Activated naive CD4-positive, alpha-beta T cell treated with anti-CD3 and anti-CD28 coated beads, Interleukin-2, amount 50 U/mL, for 16 hours (primary cell): Measurements from ENCODE around the gene SGCD.
"Not testable (repeated sequence)": the region's sequence is repeated elsewhere in the genome, so short reads cannot be mapped to it uniquely, and the experiment has no call there.

ENCODE experiments used
- DNase-seq: peaks from one replicate; pipeline ENCODE4 v3.0.0-alpha.2; 2020

The SGCD gene

DNA sequence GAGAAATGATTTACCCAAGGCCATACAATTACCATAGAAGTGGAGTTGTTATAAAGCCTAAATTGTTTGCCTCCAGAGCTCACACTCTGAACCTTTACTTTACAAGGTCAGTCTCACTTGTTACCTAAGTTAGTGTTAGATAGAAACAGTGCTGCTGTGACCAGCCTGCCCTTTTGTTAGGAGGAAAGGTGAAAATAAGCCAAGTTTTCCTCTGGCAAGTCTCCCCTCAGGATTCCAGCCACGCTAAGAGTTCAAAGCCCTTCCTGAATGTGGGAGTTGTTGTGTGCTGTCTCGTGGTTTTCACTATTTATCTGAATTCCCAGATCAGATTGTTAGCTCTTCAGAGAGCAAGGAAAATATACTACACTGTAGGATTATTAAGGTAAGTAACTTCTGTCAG, 260.0 kb downstream of the SGCD start:
- DNase-seq, result no peak

DNA sequence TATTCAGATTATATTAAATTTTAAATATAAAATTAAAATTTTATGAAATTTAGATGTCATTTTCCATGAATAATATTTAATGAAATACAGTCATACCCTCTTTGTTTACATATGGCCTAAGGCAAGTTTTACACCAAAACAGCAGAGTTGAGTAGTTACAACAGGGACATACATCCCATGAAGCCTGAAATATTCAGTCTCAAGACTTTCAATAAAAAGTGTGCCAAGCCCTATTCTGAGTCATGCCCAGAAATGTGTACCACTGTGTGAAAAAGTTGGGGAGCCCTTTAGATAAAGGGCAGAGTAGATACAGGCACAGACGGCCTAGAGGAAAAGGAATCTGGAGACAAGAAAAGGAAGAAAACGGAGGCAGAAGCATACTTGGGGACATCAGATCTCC, 261.3 kb downstream of the SGCD start:
- DNase-seq, result no peak

DNA sequence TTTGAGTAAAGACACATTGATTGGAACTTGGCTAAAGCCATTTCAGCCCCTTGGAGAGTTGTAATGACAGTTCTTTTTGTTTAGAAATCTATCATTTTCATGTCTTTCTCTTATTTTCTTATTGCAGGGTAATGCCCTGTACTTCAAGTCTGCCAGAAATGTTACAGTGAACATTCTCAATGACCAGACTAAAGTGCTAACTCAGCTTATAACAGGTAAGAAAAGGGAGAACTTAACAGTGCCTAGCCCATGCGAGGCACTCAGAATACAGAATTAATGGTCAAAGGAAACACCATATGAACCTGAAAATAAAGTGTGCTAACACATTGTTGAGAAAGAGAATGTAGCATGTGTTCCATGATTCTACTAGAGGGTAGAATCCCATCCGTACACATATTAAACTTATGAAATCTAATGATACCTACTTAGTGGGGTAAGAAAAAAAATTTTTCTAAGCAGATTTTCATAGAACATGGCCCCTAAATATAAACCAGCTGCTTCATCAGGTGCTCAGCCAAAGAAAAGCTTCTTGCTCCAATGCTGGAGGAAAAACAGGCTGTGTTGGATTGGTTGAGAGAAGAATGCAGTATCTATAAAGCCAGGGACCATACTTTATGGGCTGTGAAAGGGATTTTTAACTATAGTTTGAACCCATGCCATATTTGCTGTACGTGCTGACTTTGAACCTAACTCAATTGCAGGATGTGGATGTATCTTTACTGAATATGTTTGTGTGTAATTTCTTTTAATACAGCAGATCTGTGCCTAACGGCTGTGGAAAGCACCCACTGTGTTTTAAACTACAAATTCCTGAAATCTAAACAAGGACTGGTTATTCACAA, 262.4 kb downstream of the SGCD start:
- no peak for DNase-seq

DNA sequence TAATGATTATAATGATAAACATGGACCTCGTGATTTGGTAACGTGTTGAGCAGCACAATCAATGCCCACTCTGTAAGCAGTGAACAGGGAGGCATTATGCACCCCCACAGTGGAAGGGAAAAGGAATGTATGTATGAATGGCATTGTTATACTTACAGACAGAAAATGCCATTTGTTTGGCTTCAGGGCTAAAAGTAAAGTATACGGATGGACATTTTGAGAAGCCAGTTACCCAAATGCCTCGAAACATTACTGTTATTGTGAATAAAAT, 262.9 kb downstream of the SGCD start:
- no peak for DNase-seq

DNA sequence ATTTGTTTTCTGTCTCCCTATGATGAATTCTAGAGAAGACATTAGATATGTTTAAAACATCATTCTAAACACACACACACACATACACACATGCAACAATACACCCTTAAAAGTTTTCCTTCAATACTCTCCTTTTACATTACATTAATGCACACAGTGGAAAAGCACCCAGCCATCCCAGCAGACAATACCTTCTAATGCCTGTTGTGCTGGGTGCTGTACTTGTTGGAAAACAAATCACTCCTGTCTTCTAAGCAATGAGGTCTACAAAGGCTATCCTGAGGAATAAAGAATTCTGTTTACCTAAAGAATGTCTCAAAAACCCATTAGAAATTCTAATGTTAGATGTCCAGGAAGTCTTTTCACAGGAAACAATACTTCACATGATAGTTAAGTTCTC, 264.0 kb downstream of the SGCD start:
- DNase-seq, result no peak

DNA sequence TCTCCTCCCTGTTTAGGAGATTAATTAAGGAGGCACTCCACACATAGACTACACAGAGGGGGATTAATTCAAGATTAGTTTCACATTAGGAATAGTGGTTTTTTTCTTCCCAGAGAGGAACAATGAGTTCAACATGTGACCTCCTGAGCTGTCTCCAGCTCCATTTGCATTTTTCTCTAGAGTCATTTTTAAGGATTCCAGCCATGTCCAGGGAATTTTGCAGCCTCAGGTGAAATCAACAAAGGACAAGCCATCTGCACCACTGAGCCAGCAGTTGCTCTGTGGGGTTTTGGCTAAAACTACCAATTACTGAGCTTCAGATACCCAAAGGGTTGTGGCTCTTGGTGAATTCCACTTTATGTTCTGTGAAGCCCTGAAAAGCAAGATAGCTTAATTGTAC, 264.7 kb downstream of the SGCD start:
- no peak for DNase-seq

DNA sequence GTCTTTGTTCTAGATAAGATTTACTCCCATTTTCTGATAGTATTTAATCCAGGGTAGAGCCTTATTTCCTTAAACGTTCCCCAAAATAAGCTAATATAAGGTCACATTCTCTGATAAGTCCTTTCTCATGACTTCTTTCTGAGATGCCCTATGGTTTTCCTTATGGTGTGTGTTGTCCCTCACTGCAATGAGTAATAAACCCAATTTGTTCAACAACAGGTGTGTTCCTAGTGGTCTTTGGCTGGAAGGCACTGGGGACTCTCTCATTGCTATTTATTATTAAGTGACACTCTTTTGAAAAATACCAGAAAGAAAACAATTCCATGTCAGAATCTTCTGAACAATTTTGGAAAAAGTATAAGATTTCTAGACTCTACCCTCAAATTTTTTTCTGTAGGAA, 266.6 kb downstream of the SGCD start:
- no peak for DNase-seq

DNA sequence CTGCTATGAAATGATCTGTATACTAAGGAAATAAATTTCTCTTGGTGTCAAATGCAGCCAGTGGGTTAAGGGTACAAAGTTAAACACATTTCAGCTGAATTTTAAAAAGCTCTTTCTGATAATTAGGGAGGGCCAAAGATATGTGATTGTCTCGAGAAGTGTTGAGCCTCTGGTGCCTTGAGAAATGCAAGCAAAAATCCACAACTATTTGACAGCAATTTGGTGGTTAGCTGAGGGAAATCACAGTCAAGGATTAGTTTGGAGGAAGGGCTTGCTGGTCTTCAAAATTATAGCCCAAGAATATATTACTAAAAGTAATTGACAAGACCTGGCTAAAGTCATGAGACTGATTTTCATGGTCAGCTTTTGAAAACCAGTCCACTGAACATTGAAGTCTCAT, 267.4 kb downstream of the SGCD start:
- no peak for DNase-seq

DNA sequence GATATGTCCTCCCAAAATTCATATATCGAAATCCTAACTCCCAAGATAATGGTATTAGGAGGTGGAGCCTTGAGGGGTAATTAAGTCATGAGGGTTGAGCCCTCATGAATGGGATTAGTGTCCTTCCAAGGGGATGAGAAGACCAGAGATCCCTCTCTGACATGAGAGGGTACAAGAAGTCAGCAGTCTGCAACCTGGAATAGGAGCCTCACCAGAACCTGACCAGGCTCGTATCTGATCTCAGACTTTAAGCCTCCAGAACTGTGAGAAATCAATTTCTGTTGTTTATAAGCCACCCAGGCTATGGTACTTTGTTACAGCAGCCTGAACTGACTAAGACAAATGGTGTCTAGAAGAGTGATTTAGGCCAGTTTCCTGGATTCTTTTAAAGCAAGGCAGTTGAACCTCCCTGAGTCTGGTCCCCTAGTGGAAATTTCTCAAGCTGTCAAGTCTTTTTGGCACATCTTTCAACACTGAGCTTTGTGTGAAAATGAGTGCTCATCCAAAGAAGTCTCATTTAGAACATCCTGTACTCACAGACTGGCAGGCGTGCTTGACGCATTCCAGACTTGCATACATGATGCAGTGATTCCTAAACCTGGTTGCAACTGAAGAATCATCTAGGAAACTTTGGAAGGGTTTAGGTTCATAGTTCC, 268.3 kb downstream of the SGCD start:
- DNase-seq, result no peak

DNA sequence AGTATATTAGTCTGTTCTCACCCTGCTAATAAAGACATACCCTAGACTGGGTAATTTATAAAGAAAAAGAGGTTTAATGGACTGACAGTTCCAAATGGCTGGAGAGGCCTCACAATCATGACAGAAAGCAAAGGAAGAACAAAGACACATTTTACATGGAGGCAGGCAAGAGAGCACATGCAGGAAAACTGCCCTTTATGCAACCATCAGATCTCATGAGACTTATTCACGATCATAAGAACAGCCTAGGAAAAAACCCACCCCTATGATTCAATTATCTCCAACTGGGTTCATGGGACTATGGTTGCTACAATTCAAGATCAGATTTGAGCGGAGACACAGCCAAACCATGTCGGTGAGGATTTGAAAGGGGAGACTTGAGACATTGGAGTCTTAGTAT, 270.3 kb downstream of the SGCD start:
- DNase-seq, result no peak

DNA sequence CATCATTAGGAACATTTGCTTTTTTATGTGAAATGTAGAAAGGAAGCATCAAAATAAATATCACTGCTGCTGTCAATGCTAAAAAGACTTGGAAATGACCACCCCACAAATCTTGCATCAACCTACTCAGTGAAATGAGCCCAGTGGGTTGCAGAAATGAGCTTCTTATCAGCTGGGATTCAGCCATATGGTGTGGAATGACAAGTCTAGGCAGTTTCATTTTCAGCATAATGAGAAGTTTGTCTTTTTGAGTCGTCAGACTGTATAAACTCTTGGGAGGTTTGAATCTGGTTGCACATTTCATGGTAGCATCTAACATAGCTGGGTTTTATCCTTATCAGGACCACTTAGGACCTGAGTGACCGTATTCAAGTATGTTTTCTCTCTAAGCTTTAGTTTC, 272.0 kb downstream of the SGCD start:
- DNase-seq, result no peak

DNA sequence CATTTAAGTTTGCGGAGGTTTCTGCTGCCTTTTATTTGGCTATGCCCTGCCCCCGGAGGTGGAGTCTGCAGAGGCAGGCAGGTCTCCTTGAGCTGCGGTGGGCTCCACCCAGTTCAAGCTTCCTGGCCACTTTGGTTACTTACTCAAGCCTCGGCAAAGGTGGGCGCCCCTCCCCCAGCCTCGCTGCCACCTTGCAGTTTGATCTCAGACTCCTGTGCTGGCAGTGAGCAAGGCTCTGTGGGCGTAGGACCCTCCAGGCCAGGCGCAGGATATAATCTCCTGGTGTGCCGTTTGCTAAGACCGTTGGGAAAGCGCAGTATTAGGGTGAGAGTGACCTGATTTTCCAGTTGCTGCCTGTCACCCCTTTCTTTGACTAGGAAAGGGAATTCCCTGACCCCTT, 283.6 kb downstream of the SGCD start:
- DNase-seq, result not testable (repeated sequence)

DNA sequence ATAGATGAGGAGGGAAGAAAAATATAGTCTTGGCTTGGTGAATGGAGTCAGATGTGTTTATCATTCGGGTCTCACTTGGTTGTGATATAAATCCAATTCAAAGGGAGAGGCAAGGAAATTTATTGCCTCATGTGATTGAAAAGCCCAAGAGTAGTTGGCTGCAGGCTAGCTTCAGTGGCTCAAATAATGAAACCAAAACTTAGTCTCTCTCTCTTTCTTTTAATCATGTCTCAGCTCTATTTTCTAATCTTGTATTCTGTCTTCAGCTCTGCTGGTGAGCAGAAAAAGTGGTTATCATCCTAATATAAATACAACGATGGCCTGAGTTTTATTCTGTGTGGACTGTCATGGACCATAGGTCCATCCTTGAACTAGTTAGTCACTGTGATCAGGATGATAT, 288.9 kb downstream of the SGCD start:
- no peak for DNase-seq

DNA sequence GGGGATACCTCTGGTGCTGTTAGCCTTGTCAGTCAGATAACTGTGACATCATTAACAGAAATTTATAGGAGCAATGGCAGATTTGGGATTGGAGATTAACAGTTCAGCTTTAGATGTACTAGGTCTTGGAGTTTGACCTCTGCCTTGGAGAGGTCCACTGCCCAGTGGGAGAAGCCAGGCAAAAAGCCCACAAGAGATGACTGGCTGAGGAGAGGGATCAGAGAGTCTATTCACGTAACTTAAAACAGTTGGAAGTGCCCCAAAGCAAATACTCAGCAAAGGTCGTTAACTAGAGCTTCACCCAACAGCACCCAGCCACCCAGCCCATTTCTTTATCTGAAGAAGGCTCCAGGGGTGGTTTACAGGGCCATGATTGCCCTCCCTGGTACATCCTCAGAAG, 290.5 kb downstream of the SGCD start:
- no peak for DNase-seq

DNA sequence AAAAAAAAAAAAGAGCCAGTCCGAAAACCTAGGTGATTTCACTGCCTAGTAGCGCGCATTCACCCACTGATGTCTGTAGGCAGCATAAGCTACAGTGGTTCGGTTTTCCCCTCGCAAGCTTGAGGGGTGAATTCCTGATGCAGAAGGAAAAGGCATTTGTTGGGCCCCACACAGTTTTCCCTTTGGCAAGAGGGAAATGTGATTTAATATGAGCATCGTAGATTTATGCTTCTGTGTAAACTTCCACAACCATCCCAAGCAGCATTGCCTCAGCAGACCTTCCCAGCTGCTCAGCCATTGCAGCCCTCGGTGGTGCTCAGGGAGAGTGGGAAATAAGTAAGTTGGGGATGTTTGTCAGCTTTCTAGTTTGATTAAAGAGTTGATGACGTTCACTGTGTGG, 291.6 kb downstream of the SGCD start:
- DNase-seq, result no peak

DNA sequence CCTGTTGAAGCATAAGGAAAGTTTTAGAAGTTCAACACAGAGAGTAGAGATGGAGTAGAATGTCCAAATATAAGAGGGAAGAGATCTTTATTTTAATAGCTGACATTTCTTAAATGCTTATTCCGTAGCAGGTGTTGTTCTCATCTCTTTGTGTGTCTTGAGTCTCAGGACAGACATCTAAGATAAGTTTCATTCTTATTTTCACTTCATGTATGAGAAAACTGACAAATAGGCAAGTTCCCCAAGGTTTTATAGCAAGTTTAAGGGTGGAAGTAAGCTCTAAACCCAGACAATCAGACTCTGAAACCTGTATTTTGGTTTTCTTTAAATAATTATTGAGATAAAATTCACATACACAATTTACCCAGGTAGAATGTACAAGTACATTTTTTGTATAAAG, 294.8 kb downstream of the SGCD start:
- no peak for DNase-seq

DNA sequence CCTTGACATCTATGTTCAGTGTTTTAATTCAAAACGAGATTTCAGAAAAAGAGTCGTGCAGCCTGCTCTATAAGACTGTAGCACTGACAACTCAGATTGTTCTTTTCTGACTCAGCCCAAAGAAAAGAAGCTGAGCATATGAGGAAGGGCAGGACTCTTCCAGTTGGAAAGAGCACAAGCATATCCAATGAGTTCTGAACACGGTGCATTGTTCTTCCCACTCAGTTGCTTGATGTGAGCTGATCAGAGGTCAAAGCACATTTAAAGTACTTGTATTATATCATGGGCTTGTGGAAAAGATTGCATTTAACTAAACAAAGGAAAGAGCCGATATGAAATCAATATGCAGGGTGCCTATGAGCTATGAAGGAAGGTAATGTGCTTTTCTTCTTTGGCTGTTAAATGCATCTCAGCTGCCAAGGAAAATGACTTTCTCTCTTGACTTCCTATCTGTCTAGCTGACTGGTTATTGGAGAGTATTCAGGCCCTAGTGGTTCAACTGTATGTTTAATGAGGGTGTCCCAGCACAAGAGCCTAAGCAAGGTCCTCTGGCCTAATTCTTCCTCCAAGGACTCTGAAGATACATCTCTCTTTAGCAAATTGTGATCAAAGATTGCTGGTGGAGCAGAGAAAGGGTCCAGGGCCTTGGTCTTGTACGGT, 296.5 kb downstream of the SGCD start:
- DNase-seq, result no peak

DNA sequence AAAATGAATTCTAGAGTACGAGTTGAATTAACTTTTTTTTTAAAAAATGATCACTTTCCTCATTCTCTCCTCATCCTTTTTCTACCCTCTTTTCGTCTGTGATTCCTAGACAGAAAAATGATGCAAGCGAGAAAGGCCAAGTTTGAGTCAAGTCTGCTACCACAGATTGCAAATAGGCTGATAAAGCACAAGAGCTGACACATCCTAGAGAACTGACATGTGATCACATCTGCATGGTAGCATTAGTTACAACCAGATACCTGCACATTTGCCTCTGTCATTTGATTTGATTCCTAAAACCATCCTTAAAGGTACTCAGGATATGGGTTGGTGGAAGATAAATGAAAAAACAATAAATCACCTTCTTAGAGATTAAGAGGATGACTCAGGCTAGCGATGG, 297.7 kb downstream of the SGCD start:
- DNase-seq, result no peak

DNA sequence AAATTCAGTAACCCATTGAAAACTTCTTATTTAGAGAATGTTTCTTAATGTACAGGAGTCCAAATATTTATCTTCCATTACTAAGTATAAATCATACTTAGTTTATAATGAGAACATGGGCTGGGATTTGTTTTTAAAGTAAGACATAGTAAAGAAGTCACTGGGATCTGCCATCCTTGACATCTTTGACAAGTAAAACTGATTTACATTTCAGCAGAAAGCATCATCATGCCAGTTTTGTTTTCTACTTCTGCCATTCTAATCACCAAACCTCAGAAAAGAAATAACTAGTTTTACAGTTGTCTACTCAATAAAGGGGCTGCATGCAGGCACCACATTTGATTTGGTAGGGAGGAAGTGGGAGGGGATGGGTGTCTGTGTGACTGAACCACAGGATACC, 301.5 kb downstream of the SGCD start:
- DNase-seq, result no peak

DNA sequence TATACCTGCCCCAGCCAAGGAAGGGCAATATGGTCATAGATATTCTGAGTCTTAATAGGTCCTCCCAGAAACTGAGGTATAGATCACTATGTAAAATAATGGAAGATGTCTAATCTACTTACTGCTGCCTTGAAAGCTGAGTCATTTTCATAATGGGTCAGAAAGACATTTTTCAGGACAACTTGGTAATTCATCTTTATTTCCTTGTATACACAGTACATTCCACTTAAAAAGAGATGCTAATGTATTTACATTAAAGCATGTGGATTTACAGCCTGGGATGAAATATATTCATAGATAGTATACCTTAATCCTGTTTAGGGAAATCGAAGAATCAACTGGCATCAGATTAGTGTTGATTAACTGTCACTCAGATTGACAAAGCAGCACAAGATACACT, 304.0 kb downstream of the SGCD start:
- no peak for DNase-seq

DNA sequence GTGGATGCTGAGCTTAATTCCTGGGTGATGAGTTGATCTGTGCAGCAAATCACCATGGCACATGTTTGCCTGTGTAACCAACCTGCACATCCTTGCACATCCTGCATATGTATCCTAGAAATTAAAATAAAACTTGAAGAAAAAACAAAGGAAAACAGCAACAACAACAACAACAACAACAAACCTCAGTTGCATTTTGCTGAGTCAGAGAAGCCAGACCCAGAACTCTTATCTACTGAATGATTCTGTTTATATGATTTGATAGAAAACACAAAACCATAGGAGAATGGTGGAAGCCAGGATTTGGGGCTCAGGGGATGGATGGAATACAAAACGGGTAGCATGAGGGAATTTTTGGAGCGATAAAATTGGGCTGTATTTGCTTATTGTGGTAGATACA, 307.3 kb downstream of the SGCD start:
- DNase-seq, result no peak

DNA sequence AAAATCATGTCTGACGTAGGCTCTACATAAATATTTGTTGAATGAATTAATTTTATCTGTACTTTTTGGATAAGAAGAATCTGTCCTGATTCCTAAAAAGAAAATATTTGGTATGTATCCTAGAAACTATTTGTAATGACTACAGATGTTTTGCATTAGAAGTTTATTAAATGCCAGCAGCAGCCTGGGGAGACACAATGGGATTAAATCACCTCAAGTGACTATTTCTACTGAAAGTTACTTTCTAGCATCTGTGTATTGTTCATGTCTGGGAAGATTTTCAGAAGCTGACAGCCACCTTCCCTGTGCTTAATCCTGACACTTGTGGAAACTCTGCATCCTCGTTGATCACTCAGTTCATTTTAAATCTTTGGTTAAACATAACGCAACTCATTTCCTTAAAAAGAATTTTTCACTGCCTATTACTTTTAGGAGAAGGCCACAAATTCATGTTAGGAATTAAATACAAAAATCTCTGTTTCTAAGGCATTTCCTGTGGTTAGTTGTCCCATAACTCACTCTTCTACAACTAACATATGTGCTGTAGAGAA, 313.8 kb downstream of the SGCD start:
- no peak for DNase-seq

DNA sequence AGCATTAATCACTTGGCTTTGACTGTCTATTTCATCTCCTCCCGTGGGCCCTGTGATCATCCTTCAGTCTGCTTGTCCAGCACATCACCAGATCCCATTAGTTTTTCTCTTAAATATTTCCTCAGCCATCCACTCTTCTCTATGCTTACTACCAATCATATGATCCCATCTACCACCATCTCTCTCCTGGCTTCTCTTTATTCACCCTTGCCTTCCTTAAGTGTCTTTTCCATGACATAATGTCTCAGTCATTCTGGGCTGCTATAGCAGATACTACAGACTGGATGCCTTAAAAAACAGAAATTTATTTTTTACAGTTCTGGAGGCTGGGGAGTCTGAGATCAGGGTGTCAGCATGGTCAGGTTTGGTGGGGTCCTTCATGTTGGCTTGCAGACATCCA, 314.7 kb downstream of the SGCD start:
- no peak for DNase-seq

DNA sequence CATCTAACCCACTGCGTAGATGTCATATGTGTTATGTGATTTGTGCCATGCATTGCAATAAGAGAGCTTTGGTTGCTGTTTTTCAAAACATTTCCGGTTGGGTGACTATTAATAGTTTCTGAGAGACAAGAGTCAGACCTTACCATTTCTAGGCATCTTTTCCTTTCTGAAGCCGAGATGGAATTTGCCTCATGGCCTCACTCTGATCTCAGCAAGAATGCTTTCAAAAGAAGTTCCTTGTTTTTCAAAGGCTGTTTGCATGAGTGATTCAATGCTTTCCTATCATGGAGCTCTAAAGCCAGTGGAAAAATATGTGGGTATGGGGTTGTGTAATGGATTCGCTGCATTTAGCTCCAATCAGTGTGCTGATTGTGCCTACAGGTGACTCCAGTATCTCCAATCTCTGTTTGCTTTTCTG, 320.1 kb downstream of the SGCD start:
- no peak for DNase-seq
